ENCODE data around the gene AGRN.
"Not testable (repeated sequence)": the region's sequence is repeated elsewhere in the genome, so short reads cannot be mapped to it uniquely, and the experiment has no call there.

AGRN gene

DNA sequence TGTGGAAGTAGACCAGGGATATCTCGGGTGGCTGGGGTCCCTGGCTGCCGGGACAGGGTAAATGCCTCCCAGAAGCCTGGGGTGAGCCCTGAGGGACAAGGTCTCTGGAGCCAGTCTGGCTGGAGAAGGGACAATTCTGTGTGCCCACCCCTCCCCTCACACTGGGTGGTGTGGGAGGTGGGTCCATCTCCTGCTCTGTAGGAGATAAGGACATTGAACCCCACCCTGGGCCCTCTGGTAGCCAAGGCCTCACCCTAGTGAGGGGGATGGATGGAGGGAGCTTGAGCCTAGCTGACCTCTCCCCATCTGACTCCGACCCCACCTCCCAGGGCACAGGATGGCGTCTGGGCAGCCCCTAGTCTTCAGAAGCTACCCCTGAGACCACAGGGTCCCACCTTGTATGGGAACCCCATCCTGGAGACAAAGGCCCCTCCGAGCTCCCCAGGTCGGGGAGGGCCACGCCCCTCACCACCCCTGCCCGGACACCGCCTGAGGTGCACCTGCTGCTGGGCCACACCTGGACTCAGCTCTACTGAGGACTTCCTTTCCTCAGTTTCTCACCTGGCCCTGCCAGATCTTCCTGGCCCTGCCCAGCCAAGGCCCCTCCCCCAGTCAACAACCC, 4.3 kb downstream of the AGRN start:
- TF ChIP-seq, protein P1, sequence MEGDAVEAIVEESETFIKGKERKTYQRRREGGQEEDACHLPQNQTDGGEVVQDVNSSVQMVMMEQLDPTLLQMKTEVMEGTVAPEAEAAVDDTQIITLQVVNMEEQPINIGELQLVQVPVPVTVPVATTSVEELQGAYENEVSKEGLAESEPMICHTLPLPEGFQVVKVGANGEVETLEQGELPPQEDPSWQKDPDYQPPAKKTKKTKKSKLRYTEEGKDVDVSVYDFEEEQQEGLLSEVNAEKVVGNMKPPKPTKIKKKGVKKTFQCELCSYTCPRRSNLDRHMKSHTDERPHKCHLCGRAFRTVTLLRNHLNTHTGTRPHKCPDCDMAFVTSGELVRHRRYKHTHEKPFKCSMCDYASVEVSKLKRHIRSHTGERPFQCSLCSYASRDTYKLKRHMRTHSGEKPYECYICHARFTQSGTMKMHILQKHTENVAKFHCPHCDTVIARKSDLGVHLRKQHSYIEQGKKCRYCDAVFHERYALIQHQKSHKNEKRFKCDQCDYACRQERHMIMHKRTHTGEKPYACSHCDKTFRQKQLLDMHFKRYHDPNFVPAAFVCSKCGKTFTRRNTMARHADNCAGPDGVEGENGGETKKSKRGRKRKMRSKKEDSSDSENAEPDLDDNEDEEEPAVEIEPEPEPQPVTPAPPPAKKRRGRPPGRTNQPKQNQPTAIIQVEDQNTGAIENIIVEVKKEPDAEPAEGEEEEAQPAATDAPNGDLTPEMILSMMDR (IDR thresholded peaks at IDR 0.05; ENCODE audit: low read depth, low read length) = no peak
- TF ChIP-seq POLR2A (IDR thresholded peaks at IDR 0.05; ENCODE audit: extremely low read depth, insufficient read length) (no peak), MYC (IDR thresholded peaks at IDR 0.05; ENCODE audit: low read depth, low read length) (no peak)
- TF ChIP-seq, protein P2, sequence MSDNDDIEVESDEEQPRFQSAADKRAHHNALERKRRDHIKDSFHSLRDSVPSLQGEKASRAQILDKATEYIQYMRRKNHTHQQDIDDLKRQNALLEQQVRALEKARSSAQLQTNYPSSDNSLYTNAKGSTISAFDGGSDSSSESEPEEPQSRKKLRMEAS (IDR thresholded peaks at IDR 0.05; ENCODE audit: low read depth, low read length) = no peak
- no peak overlapping the region for H3K4me3 ChIP-seq (ENCODE audit: low read depth, low read length)
- DNase-seq (ENCODE audit: low read depth) = no peak

DNA sequence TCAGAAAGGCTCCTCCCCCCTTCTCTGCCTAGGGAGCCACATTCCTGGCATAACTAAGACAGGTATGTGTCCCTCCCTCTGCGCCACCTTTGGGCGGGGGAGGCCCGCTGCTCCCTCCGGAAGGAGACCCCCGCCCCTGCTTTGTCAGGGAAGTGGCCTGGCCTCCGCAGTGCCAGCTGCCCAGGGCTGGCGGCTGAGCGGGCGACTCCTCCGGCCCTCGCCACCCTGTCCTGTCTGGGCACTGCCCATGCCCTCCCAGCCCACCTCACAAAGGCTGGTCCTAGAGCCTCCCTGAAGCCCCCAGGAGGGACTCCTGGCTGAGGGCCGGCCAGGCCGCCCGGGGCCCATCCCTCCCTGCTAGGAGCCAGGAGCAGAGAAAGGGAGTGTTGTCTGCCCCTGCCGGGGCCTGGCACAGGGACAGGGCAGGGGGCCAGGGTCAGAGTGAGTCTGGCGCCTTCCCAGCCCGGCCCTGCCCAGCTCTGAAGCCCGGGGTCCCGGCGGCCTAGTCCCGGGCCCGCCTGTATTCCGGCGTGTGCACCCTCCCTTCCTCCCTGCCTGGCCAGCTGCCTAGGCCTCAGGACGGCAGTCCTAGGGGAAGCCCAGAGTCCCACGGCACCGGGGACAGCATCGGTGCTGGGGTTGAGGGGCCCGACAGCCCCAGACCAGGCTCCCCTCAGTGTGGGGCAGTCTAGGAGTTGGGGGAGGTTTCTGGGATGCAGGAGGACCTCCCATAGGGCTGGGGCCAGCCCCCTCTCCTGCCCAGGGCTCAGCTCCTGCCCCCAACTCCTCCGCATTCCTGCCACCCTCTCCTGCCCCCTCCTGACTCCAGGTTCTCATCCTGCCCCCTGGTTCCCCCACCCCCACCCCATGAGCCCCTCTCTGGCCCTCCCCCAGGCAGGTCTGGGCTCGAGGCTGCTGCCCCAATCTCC, 5.1 kb downstream of the AGRN start:
- TF ChIP-seq MYC (IDR thresholded peaks at IDR 0.05; ENCODE audit: low read depth, low read length) (no peak), POLR2A (IDR thresholded peaks at IDR 0.05; ENCODE audit: extremely low read depth, insufficient read length) (no peak)
- TF ChIP-seq, protein P2 (IDR thresholded peaks at IDR 0.05; ENCODE audit: low read depth, low read length) = no peak
- TF ChIP-seq, protein P1 (IDR thresholded peaks at IDR 0.05; ENCODE audit: low read depth, low read length) = no peak
- DNase-seq (ENCODE audit: low read depth) = no peak
- no peak overlapping the region for H3K4me3 ChIP-seq (ENCODE audit: low read depth, low read length)

DNA sequence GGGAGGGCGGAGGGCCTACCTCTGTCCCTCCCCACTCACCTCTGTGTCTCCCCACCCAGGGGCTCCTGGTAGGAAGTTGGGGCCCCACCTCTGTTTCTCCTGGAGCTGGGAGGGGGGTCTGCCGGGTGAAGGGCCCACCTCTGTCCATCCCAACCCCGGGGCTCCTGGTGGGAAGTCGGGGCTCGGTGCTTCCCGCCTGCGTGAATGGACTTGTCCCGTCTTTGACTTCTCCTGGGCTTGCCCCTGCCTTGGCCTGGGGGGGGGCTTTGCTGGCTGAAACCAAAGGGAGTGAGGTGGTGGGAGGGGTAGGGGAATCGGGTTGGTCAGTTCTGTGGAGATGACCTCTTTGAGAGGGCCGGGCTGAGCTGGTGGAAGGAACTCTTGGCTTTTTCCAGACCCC, 5.8 kb downstream of the AGRN start:
- TF ChIP-seq, protein P1 (IDR thresholded peaks at IDR 0.05; ENCODE audit: low read depth, low read length) = no peak
- no peak for TF ChIP-seq MYC (IDR thresholded peaks at IDR 0.05; ENCODE audit: low read depth, low read length)
- TF ChIP-seq POLR2A (IDR thresholded peaks at IDR 0.05; ENCODE audit: extremely low read depth, insufficient read length) = no peak
- DNase-seq (ENCODE audit: low read depth) = no peak
- no peak overlapping the region for H3K4me3 ChIP-seq (ENCODE audit: low read depth, low read length)

DNA sequence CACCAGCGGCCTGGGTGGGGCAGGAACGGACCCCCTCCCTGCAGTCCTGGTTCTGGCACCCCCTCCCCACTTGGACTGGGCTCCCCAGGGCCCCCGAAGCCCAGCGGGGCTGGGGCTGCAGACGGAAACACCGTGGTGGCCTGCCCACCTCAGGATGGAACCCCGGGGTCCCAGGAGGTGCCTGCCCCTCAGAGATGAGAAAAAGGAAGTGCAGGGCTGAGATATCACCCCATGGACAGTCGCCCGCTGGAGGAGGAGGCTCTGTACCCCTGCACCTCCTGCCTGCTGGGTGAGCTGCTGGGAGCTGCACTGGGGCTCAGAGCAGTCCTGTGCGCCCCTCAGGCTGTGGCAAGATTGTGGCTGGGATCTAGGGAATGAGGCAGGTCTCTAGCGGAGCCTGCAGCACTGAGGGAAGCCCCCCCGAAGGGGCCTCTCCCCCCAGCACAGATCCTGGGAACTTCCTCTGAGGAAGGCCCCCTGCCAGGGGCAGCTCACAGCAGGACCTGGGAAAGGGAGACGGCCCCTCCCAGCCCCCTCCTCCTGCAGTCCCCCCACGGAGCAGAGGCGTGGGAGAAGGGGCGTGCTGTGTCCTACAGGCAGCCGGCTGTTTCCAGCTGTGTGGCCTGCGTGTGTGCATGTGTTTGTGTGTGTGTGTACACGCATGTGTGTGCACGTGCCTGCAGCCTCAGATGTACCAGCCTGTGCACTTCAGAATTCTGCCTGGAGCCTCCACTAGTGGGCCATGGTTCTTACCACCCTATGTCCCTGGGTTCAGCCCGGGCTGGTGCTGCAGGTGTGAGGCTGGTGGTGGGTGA, 6.9 kb downstream of the AGRN start:
- DNase-seq (ENCODE audit: low read depth) = no peak
- TF ChIP-seq, protein P2 (IDR thresholded peaks at IDR 0.05; ENCODE audit: low read depth, low read length) = no peak
- TF ChIP-seq POLR2A (IDR thresholded peaks at IDR 0.05; ENCODE audit: extremely low read depth, insufficient read length) (no peak), MYC (IDR thresholded peaks at IDR 0.05; ENCODE audit: low read depth, low read length) (no peak)
- TF ChIP-seq, protein P1 (IDR thresholded peaks at IDR 0.05; ENCODE audit: low read depth, low read length) = no peak
- no peak overlapping the region for H3K4me3 ChIP-seq (ENCODE audit: low read depth, low read length)

DNA sequence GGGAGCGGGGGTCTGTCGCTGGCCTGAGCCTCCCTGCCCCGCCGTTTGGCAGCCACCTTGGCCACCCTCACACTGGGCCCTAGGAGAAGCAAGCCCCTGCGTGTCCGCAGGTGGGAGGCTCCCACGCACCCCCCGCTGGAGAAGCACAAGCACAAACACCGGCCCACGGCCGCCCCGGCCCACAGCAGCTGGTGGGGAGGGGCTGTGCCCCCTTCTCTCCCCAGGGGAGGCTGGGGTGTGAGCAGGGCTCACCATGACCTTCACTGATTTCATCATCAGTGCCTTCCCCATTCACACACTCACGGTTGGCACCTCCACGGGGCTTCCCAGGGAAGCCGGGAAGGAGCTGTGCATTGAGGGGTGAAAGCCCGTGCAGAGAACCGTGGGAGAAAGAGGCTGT, 7.9 kb downstream of the AGRN start:
- no peak for DNase-seq (ENCODE audit: low read depth)
- no peak overlapping the region for H3K4me3 ChIP-seq (ENCODE audit: low read depth, low read length)

DNA sequence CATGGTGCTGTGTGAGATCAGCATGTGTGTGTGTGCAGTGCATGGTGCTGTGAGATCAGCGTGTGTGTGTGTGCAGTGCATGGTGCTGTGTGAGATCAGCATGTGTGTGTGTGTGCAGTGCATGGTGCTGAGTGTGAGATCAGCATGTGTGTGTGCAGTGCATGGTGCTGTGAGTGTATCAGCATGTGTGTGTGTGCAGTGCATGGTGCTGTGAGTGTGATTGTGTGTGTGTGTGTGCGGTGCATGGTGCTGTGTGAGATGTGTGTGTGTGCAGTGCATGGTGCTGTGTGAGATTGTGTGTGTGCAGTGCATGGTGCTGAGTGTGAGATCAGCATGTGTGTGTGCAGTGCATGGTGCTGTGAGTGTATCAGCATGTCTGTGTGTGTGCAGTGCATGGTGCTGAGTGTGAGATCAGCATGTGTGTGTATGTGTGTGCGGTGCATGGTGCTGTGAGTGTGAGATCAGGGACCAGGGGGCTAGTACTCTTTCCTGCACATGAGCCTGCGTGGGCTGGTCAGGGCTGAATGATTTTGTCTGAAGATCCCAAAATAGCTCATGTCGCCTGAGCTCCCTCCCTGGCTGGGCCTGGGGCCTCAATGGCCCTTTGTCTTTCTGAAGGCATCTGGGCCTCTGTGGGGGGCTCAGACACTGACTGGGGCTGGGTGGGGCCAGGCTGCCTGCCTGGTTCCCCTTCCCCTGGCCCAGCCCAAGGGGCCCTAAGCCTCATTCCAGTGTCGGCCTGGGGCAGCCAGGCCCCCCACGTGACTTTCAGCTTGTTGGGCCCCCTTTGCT, 11.1 kb downstream of the AGRN start:
- not testable (repeated sequence) for DNase-seq (ENCODE audit: low read depth)

More for the DNA sequence above, 7.9 kb downstream of the AGRN start:
- TF ChIP-seq MYC (IDR thresholded peaks at IDR 0.05; ENCODE audit: low read depth, low read length) (no peak), POLR2A (IDR thresholded peaks at IDR 0.05; ENCODE audit: extremely low read depth, insufficient read length) (no peak)
- TF ChIP-seq, protein P2 (IDR thresholded peaks at IDR 0.05; ENCODE audit: low read depth, low read length) = no peak
- TF ChIP-seq, protein P1 (IDR thresholded peaks at IDR 0.05; ENCODE audit: low read depth, low read length) = no peak

More for the DNA sequence above, 11.1 kb downstream of the AGRN start:
- not testable (repeated sequence) for H3K4me3 ChIP-seq (ENCODE audit: low read depth, low read length)
